ENCODE measurements around the gene MCU. TPM values are rescaled to one million over a fixed set of nuclear protein-coding genes. Genes with fewer than 3 reads are reported as not detected.

MCU gene
- total RNA-seq, 1 experiment from 2014 or later, result 70.2 TPM

GRCh38 chr10:72730479-72730878 is 38.5 kb downstream of the MCU start:
- no peak for DNase-seq
- no TSS peak for BruUV-seq (replicated peaks)
- Mint-ChIP-seq H3K4me1 (ENCODE audit: low read depth, unreplicated experiment) (peaks cover 49% of the 10 kb centered on the region), H3K27me3 (ENCODE audit: unreplicated experiment) (no peaks in the 10 kb centered on the region), H3K36me3 (ENCODE audit: insufficient read depth, unreplicated experiment) (peaks cover 6% of the 10 kb centered on the region), H3K4me3 (ENCODE audit: low read depth, unreplicated experiment) (no peak overlapping the region), H3K27ac (ENCODE audit: unreplicated experiment) (no peak overlapping the region), H3K9me3 (ENCODE audit: low read depth, unreplicated experiment) (no peaks in the 10 kb centered on the region)
- CTCF ChIA-PET, result interaction anchor here (0.6 kb wide), 1 partner anchor 234 kb away, joined by 3 read pairs; no protein-coding TSS in a partner anchor
- no peak for TF ChIP-seq CTCF (IDR thresholded peaks at IDR 0.05; ENCODE audit: unreplicated experiment)
- intact Hi-C loops (cut with micrococcal nuclease; ENCODE audit: unreplicated experiment), result no loop called here

- Mint-ChIP-seq H3K27me3 (ENCODE audit: unreplicated experiment) (no peaks in the 10 kb centered on the region), H3K9me3 (ENCODE audit: low read depth, unreplicated experiment) (no peaks in the 10 kb centered on the region), H3K36me3 (ENCODE audit: insufficient read depth, unreplicated experiment) (peaks cover 6% of the 10 kb centered on the region), H3K27ac (ENCODE audit: unreplicated experiment) (no peak overlapping the region), H3K4me1 (ENCODE audit: low read depth, unreplicated experiment) (peaks cover 62% of the 10 kb centered on the region), H3K4me3 (ENCODE audit: low read depth, unreplicated experiment) (no peak overlapping the region)
- BruUV-seq (replicated peaks), result no TSS peak
- intact Hi-C loops (cut with micrococcal nuclease; ENCODE audit: unreplicated experiment), result no loop called here
- no peak for TF ChIP-seq CTCF (IDR thresholded peaks at IDR 0.05; ENCODE audit: unreplicated experiment)
- DNase-seq, result no peak
- CTCF ChIA-PET, result interaction anchor here (0.6 to 1.3 kb wide), 3 partner anchors 51 to 555 kb away, joined by 3 to 4 read pairs (median 3); no protein-coding TSS in a partner anchor
Observed at GRCh38 chr10:72731916-72732419, 40.0 kb downstream of the MCU start.

GRCh38 chr10:72732521-72732920 is 40.6 kb downstream of the MCU start:
- H3K4me3 Mint-ChIP-seq (ENCODE audit: low read depth, unreplicated experiment), result no peak overlapping the region
- H3K9me3 Mint-ChIP-seq (ENCODE audit: low read depth, unreplicated experiment), result no peaks in the 10 kb centered on the region
- H3K4me1 Mint-ChIP-seq (ENCODE audit: low read depth, unreplicated experiment), result peaks cover 62% of the 10 kb centered on the region
- no peak for DNase-seq
- CTCF ChIA-PET, result interaction anchor here (0.6 to 1.3 kb wide), 3 partner anchors 50 to 554 kb away, joined by 3 to 4 read pairs (median 3); no protein-coding TSS in a partner anchor
- no peaks in the 10 kb centered on the region for H3K27me3 Mint-ChIP-seq (ENCODE audit: unreplicated experiment)
- H3K27ac Mint-ChIP-seq (ENCODE audit: unreplicated experiment), result no peak overlapping the region
- H3K36me3 Mint-ChIP-seq (ENCODE audit: insufficient read depth, unreplicated experiment), result peaks cover 6% of the 10 kb centered on the region
- no TSS peak for BruUV-seq (replicated peaks)
- TF ChIP-seq CTCF (IDR thresholded peaks at IDR 0.05; ENCODE audit: unreplicated experiment), result no peak
- intact Hi-C loops (cut with micrococcal nuclease; ENCODE audit: unreplicated experiment), result no loop called here

GRCh38 chr10:72733989-72734388 is 42.0 kb downstream of the MCU start:
- no TSS peak for BruUV-seq (replicated peaks)

More at GRCh38 chr10:72733989-72734388, 42.0 kb downstream of the MCU start:
- no peaks in the 10 kb centered on the region for H3K9me3 Mint-ChIP-seq (ENCODE audit: low read depth, unreplicated experiment)
- DNase-seq, result no peak
- H3K27ac Mint-ChIP-seq (ENCODE audit: unreplicated experiment), result no peak overlapping the region
- H3K4me3 Mint-ChIP-seq (ENCODE audit: low read depth, unreplicated experiment), result no peak overlapping the region
- peaks cover 6% of the 10 kb centered on the region for H3K36me3 Mint-ChIP-seq (ENCODE audit: insufficient read depth, unreplicated experiment)
- intact Hi-C loops (cut with micrococcal nuclease; ENCODE audit: unreplicated experiment), result no loop called here
- peaks cover 60% of the 10 kb centered on the region for H3K4me1 Mint-ChIP-seq (ENCODE audit: low read depth, unreplicated experiment)
- TF ChIP-seq CTCF (IDR thresholded peaks at IDR 0.05; ENCODE audit: unreplicated experiment), result no peak
- no peaks in the 10 kb centered on the region for H3K27me3 Mint-ChIP-seq (ENCODE audit: unreplicated experiment)
- CTCF ChIA-PET, result no interaction called here

Data from Calu3 (cell line).